Adrenal gland (tissue), 12 donors: ENCODE measurements around the gene DLGAP5. TPM values are rescaled to one million over a fixed set of nuclear protein-coding genes. Genes with fewer than 3 reads are reported as not detected.
A peak's percentile ranks its signal among the peaks of the same experiment; 100 is the strongest.

Experiments used
- DNase-seq, 7 donors: peaks; one replicate each; pipeline ENCODE4 v3.0.0-alpha.2; 2019 to 2020
- H3K27ac ChIP-seq, 5 donors: fragments of 200-600 bp; sonication (generic) in 4 of 5; 1 replicate in 3 of 5; 2 replicates in 2 of 5; pipeline versions ENCODE4 v1.5.1 to v1.8.0; 2016 to 2020; ENCODE audit warnings: mild to moderate bottlenecking in 1 of 5
- H3K27me3 ChIP-seq: fragments of 200-600 bp; 2 replicates; pipeline ENCODE4 v1.8.0; 2021
- H3K36me3 ChIP-seq, 2 donors: fragments of 200-600 bp; replicated peaks in 1 of 2; 1 replicate in 1 of 2; 2 replicates in 1 of 2; pipeline versions ENCODE4 v1.5.1 to v1.8.0; 2018 to 2022
- H3K4me1 ChIP-seq, 2 donors: fragments of 200-600 bp; replicated peaks in 1 of 2; 1 replicate in 1 of 2; 2 replicates in 1 of 2; pipeline versions ENCODE4 v1.5.1 to v1.8.0; 2018 to 2021
- H3K4me3 ChIP-seq, 4 donors: fragments of 200-600 bp; sonication (generic) in 3 of 4; one replicate each; pipeline ENCODE4 v1.5.1; 2016 to 2018
- H3K9me3 ChIP-seq, 3 donors: fragments of 200-600 bp; sonication (generic) in 1 of 3; replicated peaks in 1 of 3; 1 replicate in 2 of 3; 2 replicates in 1 of 3; pipeline versions ENCODE4 v1.5.1 to v1.8.0; 2016 to 2021
- CTCF ChIP-seq, 6 experiments: fragments of 450-650 bp in 4 of 6; fragments of 200-600 bp in 2 of 6; sonication (generic) in 1 of 6; IDR thresholded peaks; 1 replicate in 5 of 6; 2 replicates in 1 of 6; pipeline versions ENCODE4 v1.5.1 to v1.8.0; 2016 to 2021; ENCODE audit warnings: antibody characterized with exemption in 6 of 6, mild to moderate bottlenecking in 2 of 6, moderate library complexity in 1 of 6
- POLR2A ChIP-seq, 2 donors: fragments of 450-650 bp; IDR thresholded peaks; one replicate each; pipeline ENCODE4 v1.6.1; 2017; ENCODE audit warnings: antibody characterized with exemption in 2 of 2, mild to moderate bottlenecking in 2 of 2, moderate library complexity in 1 of 2
- WGBS, 4 donors: extraction: QIAGEN DNeasy Blood & Tissue Kit in 2 of 4; methylation state at CpG; one replicate each; pipeline versions ENCODE4 v1.1.5 to v1.1.7; 2013 to 2017; 5-methylcytosine and 5-hydroxymethylcytosine counted together
- intact Hi-C, 2 donors: fragments of 100-400 bp; cut with DNase I; formaldehyde crosslinking; loops; one replicate each; pipeline versions ENCODE4 v1.14.1 to v1.15.0; 2022 to 2023
- polyA plus RNA-seq, 3 donors: library from polyadenylated mRNA; stranded (reverse); fragments of 200-250 nt in 2 of 3; fragments of 350-450 nt in 1 of 3; fragmentation: Illumina TruSeq in 1 of 3; extraction: RNeasy Lipid Tissue Mini Kit (QIAGEN cat#74804) in 1 of 3; gene quantifications; one replicate each; pipeline ENCODE4 v1.2.3, GENCODE V29; 2013 to 2014
- total RNA-seq, 9 donors: library from RNA; depleted of rRNA in 4 of 9; stranded (reverse); fragments of >200 nt in 4 of 9; fragments of 120-200 nt in 1 of 9; fragmentation: NEBNext Ultra II Directional in 1 of 9; extraction: Animal tissue kit (Norgen Biotek cat#: 25700) in 1 of 9; gene quantifications; one replicate each; pipeline versions ENCODE4 v1.1.0 to v1.2.4, GENCODE V29; 2013 to 2023
- donor health status: healthy with polysubstance abuse.
- donor health status: Bipolar disorder and iron deficiency.
- donor health status: DM: yes; HTN: yes; CAD: no.
- donor health status: DM: no; HTN: no; CAD: no.
- donor health status: DM: no; HTN: no; CAD: no.
- donor health status: DM: yes; HTN: yes; CAD: no.

Gene DLGAP5
- total and polyA plus RNA-seq, 12 donors = 0.03 to 12.5 (median 0.99) TPM; not detected in 2

- peaks cover 13 to 40% of the 10 kb centered on the region in 2 donors for H3K4me1 ChIP-seq
- H3K4me3 ChIP-seq = no peak overlapping the region
- no peak for DNase-seq
- intact Hi-C loops = loop anchor here in 1 of 2 donors (5.0 kb wide), 1 partner anchor 38 kb away; no protein-coding TSS in a partner anchor
- no peaks in the 10 kb centered on the region for H3K9me3 ChIP-seq
- no peak overlapping the region for H3K27ac ChIP-seq
- no peaks in the 10 kb centered on the region for H3K36me3 ChIP-seq
- TF ChIP-seq POLR2A (IDR thresholded peaks at IDR 0.05) (no peak), CTCF (IDR thresholded peaks at IDR 0.05) (no peak)
- no peaks in the 10 kb centered on the region for H3K27me3 ChIP-seq
- 49 to 80% (median 65%) methylated on average over 2 of the region's 2 CpGs for WGBS, 4 donors
These were observed 91.6 kb downstream of the DLGAP5 start for GRCh38 chr14:55099756-55100155.

DNA sequence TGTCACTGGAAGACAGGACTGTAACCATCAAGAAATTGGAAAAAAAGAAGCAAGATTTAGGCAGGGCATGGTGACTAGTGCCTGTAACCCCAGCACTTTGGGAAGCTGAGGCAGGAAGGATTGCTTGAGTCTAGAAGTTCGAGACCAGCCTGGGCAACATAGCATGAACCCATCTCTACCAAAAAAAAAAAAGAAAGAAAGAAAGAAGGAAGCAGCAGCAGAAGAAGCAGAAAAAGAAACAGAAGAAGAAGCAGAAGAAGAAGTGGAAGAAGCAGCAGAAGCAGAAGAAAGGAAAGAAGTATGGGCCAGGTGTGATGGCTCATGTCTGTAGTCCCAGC is 92.9 kb downstream of the DLGAP5 start:
- intact Hi-C loops = no loop called here
- Histone ChIP-seq H3K9me3 (no peaks in the 10 kb centered on the region), H3K36me3 (no peaks in the 10 kb centered on the region), H3K4me3 (no peak overlapping the region), H3K27ac (peak overlapping the region in 1 of 5 donors; percentile 11), H3K4me1 (peaks cover 8 to 31% of the 10 kb centered on the region in 2 donors), H3K27me3 (no peaks in the 10 kb centered on the region)
- WGBS, 4 donors = 81 to 92% (median 83%) methylated on average over 1 of the region's 1 CpG
- no peak for DNase-seq
- TF ChIP-seq POLR2A (IDR thresholded peaks at IDR 0.05) (no peak), CTCF (IDR thresholded peaks at IDR 0.05) (no peak)

Other genes starting within 250 kb of the DLGAP5 start
- gene WDHD1, start 164.5 kb downstream of the DLGAP5 start, total RNA-seq = 1 to 10 TPM; 1.6 to 8.7 (median 3.2) TPM
- 1 to 10 TPM in 2 of 3 donors, under 1 TPM in 1; 0.64 to 3.7 (median 1.9) TPM for gene WDHD1, start 164.5 kb downstream of the DLGAP5 start, polyA plus RNA-seq
- gene SOCS4, start 164.3 kb downstream of the DLGAP5 start, total RNA-seq = 10 to 100 TPM in 7 of 9 donors, 1 to 10 TPM in 2; 8.0 to 23.1 (median 14.1) TPM
- gene SOCS4, start 164.3 kb downstream of the DLGAP5 start, polyA plus RNA-seq = 10 to 100 TPM in 1 of 3 donors, 1 to 10 TPM in 2; 4.5 to 12.0 (median 6.4) TPM
- 100 to 1,000 TPM in 2 of 9 donors, 10 to 100 TPM in 7; 44.0 to 132 (median 81.2) TPM for gene MAPK1IP1L, start 139.9 kb downstream of the DLGAP5 start, total RNA-seq
- gene MAPK1IP1L, start 139.9 kb downstream of the DLGAP5 start, polyA plus RNA-seq = 100 to 1,000 TPM in 1 of 3 donors, 10 to 100 TPM in 2; 23.2 to 114 (median 25.0) TPM
- gene LGALS3, start 62.3 kb downstream of the DLGAP5 start, total RNA-seq = 100 to 1,000 TPM in 5 of 9 donors, 10 to 100 TPM in 4; 11.6 to 248 (median 112) TPM
- gene LGALS3, start 62.3 kb downstream of the DLGAP5 start, polyA plus RNA-seq = 100 to 1,000 TPM in 2 of 3 donors, 10 to 100 TPM in 1; 46.6 to 241 (median 174) TPM
- gene FBXO34, start 79.8 kb upstream of the DLGAP5 start, total RNA-seq = 10 to 100 TPM; 12.7 to 31.0 (median 22.2) TPM
- 10 to 100 TPM in 1 of 3 donors, 1 to 10 TPM in 2; 5.9 to 16.3 (median 6.6) TPM for gene FBXO34, start 79.8 kb upstream of the DLGAP5 start, polyA plus RNA-seq
- gene ATG14, start 220.2 kb upstream of the DLGAP5 start, total RNA-seq = 10 to 100 TPM in 6 of 9 donors, 1 to 10 TPM in 3; 5.1 to 20.9 (median 12.8) TPM
- 10 to 100 TPM in 2 of 3 donors, 1 to 10 TPM in 1; 7.0 to 21.7 (median 10.2) TPM for gene ATG14, start 220.2 kb upstream of the DLGAP5 start, polyA plus RNA-seq
- under 1 TPM in 1 of 9 donors, not detected in 8; 0.06 TPM for gene TBPL2, start 249.0 kb upstream of the DLGAP5 start, total RNA-seq
- gene TBPL2, start 249.0 kb upstream of the DLGAP5 start, polyA plus RNA-seq = not detected